Frontal cortex (tissue), 4 donors: ENCODE measurements around the gene FAM131A. TPM values are rescaled to one million over a fixed set of nuclear protein-coding genes. Genes with fewer than 3 reads are reported as not detected.

Experiments used
- DNase-seq, 2 donors: peaks; one replicate each; pipeline ENCODE4 v3.0.0; 2012; ENCODE audit warnings: low spot score in 2 of 2
- FAIRE-seq: peaks from 2 replicates; lab custom pipeline; 2012; peaks lifted over from hg19 to GRCh38; lab: Jason Lieb, UNC
- total RNA-seq: library from RNA; depleted of rRNA; stranded (reverse); fragments of >200 nt; gene quantifications from one replicate; pipeline ENCODE4 v1.2.3, GENCODE V29; 2014
- donor health status: control.
- donor health status: control.
- donor health status: control.

FAM131A gene, protein sequence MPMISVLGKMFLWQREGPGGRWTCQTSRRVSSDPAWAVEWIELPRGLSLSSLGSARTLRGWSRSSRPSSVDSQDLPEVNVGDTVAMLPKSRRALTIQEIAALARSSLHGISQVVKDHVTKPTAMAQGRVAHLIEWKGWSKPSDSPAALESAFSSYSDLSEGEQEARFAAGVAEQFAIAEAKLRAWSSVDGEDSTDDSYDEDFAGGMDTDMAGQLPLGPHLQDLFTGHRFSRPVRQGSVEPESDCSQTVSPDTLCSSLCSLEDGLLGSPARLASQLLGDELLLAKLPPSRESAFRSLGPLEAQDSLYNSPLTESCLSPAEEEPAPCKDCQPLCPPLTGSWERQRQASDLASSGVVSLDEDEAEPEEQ
- 60.7 TPM for total RNA-seq

GRCh38 chr3:184337399-184337714 lies at the start of gene FAM131A:
Gene FAM131A (plus strand): TSS chr3:184337600. CDS start chr3:184337631, 31 bp downstream.
- no peak for FAIRE-seq

DNA sequence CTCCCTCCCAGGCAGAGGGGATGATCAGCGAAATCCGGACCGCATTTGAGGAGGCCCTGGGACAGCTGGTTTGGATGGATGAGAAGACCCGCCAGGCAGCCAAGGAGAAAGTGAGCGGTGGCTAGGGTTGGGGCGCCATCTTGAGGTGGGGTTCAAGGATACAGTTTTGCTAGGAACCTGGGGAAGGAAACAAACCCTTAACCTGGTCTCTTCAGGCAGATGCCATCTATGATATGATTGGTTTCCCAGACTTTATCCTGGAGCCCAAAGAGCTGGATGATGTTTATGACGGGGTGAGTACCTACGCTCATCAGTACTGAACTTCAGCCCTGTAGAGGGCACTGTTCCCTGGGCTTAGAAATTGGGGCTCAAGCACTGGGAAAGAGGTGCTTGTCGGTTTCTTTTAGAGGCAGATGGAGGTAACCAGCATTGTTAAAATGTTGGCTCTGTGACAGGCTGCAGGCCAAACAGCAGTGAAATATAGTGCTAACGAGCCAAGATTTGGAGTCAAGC lies 47.9 kb upstream of the FAM131A start:
- FAIRE-seq = no peak
- peak; percentile 50 to 63 for DNase-seq

More at GRCh38 chr3:184337399-184337714, at the start of gene FAM131A:
- peak in 1 of 2 donors; percentile 67 for DNase-seq

DNA sequence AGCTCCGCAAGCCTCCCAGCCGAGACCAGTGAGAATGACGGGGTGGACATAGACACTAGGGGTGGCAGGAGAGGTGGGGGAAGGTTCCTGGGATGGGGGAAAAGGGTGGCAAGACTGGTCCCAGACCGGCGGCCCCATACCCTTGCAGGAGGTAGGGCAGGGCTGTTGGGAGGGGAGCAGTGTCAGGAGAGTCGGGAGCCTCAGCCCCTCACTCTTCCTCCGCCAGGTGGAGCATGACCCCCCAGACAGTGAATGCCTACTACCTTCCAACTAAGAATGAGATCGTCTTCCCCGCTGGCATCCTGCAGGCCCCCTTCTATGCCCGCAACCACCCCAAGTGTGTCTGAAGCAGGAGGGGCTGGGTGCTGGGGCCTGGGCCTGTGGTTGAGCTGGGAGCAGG lies 47.1 kb upstream of the FAM131A start:
- DNase-seq (no peak), FAIRE-seq (no peak)

- DNase-seq (no peak), FAIRE-seq (no peak)
These were observed 46.2 kb upstream of the FAM131A start for GRCh38 chr3:184291044-184291737.

- no peak for DNase-seq
- no peak for FAIRE-seq
These were observed 45.5 kb upstream of the FAM131A start for GRCh38 chr3:184291738-184292445.

GRCh38 chr3:184295771-184296170 lies 41.6 kb upstream of the FAM131A start:
- DNase-seq (no peak), FAIRE-seq (no peak)

GRCh38 chr3:184296616-184297015 lies 40.8 kb upstream of the FAM131A start:
- DNase-seq = no peak
- no peak for FAIRE-seq

- FAIRE-seq (no peak), DNase-seq (peak; percentile 97 to 99)
These were observed 38.5 kb upstream of the FAM131A start, which contains the start of gene PSMD2 for GRCh38 chr3:184298759-184299487. Gene PSMD2 (plus strand): TSS chr3:184299241. CDS start chr3:184299267, 26 bp downstream.

GRCh38 chr3:184299488-184300377 lies 37.7 kb upstream of the FAM131A start:
- DNase-seq = no peak
- no peak for FAIRE-seq

- FAIRE-seq = no peak
- no peak for DNase-seq
These were observed 37.1 kb upstream of the FAM131A start for GRCh38 chr3:184300378-184300720.

DNA sequence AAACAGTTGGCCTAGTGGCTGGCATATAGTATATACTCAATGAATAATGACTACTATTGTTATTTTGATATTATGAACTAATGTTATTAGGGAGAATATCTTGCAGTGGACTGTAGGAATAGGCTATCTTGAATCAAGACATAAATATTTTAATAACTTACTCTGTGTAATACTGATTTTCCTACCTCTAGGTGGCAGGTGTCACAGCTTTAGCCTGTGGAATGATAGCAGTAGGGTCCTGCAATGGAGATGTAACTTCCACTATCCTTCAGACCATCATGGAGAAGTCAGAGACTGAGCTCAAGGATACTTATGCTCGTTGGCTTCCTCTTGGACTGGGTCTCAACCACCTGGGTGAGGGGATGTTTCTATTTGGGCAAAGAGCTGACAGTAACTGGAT lies 31.8 kb upstream of the FAM131A start:
- FAIRE-seq (no peak), DNase-seq (no peak)

DNA sequence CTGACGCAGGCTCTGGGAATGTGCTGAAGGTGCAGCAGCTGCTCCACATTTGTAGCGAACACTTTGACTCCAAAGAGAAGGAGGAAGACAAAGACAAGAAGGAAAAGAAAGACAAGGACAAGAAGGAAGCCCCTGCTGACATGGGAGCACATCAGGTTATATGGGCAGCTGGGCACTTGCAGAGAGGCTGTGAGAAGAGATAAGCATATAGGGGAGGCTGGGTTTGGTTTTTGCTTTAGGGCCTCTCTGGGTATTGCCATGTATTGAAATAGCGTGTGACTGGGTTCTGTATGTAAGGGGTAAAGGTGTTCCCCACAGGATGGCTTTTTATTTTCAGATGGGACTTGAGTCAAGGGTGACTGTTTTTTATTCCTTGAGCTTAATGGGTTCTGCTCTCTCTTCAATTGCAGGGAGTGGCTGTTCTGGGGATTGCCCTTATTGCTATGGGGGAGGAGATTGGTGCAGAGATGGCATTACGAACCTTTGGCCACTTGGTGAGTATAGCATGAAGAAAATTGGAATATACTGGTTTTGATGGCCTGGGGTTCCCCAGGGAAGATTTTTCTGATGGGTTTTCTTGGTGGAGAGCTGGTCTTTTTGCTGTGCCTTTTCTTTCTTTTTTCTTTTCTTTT lies 30.9 kb upstream of the FAM131A start:
- no peak for FAIRE-seq
- DNase-seq = no peak

DNA sequence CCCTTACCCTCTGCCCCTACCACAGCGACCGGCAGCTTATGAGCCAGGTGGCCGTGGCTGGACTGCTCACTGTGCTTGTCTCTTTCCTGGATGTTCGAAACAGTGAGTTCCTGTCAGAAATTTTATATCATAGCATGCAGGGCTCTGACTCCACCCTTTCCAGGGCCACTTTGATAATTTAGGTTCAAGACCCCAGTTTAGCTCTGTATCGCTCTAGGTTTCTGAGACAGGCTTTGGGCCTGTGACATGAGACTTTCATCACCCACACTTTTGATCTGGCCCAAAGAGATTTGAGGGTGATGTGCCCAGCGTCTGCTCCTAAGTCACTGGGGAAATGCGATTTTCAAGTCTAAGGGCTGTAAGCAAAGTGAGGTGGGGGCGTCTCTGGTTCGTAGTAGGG lies 29.5 kb upstream of the FAM131A start:
- FAIRE-seq = no peak
- no peak for DNase-seq

- no peak for FAIRE-seq
- DNase-seq = no peak
These were observed 28.7 kb upstream of the FAM131A start for GRCh38 chr3:184308744-184309143.

DNA sequence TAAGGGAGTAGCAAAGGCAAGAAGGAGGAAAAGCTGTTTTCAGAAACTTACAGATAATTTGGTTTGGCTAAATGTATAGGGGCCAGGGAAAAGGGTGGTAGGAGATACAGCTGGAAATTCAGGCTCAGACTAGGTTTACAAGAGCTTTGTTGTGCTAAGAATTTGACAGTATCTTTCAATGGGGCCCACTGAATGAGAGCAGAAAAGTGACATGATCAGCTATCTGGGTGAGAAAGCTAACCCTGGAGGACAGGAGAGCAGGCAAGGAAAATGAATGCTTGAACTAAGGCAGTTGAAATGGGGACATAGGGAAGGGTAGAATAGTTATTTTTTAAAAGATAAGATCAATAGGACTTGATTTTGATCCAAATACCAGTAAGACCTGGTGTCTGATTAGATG lies 25.8 kb upstream of the FAM131A start:
- DNase-seq = no peak
- FAIRE-seq = no peak

DNA sequence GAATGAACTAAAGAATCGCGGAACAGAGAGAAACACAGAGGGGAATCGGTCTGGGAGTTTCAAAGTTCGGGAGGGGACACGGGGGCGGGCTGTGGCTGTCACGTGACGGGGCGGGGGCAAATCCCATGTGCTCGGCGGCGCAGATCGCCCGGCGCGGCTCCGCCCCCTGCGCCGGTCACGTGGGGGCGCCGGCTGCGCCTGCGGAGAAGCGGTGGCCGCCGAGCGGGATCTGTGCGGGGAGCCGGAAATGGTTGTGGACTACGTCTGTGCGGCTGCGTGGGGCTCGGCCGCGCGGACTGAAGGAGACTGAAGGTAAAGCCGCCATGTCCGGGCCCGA lies 23.1 kb upstream of the FAM131A start, which contains the start of gene EIF4G1:
EIF4G1 (plus strand) TSS at position 244 of the 337 bp plus-strand sequence. CDS start 1,191 bp downstream, outside the sequence.
- FAIRE-seq = no peak
- peak; percentile 97 to 99 for DNase-seq

DNA sequence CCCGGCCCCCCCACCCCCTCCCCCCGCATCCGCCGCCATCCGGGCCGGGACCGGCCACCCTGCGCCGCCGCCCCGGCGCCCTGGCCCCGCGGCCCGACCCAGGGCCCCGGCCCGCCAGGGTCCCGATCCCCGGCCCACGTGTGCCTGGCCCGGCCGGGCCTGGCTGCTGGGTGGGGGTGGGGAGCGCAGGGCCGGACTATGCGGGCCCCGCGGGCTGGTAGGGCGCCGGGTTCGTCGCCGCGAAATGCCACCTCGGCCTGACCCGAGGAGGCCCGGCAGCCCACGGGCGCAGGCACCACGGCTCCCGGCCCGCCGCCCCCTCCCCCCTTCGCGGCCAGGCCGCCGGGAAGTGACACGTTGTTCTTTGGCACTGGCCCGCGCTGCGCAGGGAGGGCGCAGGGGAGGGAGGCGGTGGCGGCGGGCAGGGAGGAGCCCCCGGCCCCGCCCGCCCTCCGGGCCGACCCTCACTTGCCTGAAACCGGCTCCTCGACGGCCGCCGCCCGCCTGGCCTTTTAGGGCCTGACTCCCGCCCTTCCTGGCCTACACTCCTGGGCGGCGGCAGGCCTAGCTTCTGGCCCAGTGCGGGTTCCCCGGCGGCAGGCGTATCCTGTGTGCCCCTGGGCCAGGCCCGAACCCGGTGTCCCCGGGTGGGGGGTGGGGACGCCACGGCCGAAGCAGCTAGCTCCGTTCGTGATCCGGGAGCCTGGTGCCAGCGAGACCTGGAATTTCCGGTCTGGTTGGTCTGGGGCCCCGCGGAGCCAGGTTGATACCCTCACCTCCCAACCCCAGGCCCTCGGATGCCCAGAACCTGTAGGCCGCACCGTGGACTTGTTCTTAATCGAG lies 22.5 kb upstream of the FAM131A start:
- peak; percentile 79 to 84 for DNase-seq
- no peak for FAIRE-seq

- FAIRE-seq (no peak), DNase-seq (no peak)
These were observed 21.9 kb upstream of the FAM131A start for GRCh38 chr3:184315543-184315867.
